ENCODE measurements around the gene DNAJB7. TPM values are rescaled to one million over a fixed set of nuclear protein-coding genes. Genes with fewer than 3 reads are reported as not detected.
"Not testable (repeated sequence)": the region's sequence is repeated elsewhere in the genome, so short reads cannot be mapped to it uniquely, and the experiment has no call there.

The DNAJB7 gene
- total RNA-seq, 1 donor from 2014 or later, result not detected

DNA sequence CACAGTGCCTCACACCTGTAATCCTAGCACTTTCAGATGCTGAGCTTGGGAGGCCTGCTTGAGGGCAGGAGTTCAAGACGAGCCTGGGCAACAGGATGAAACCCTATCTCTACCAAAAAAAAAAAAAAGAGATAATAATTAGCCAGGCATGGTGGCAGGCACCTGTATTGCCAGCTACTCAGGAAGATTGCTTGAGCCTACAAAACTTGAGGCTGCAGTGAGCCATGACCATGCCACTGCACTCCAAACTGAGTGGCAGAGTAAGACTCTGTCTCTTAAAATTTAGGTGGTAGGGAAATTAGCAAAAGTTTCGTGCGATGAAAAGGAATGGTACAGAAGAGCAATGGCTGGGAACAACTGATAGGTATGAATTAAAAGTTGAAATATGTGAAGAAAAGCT, 23.4 kb downstream of the DNAJB7 start:
- no peak for DNase-seq

DNA sequence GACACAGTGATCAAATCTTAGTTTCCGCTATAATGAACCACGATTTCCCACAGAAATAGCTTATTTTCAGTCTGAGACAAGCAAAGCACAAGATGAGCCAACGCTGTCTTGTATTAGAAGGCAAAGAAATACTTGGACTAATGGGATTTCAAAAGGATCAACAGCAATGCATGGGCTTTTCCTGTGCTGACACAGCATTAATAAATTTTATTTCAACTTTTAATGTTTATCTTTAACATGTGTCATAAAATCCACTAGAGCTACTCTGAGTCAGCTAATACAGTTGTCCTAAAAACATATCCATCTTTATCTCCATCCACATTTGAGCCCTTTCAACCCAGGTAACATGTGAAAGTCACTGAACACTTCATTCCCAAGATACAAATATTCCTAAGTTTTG, 27.3 kb downstream of the DNAJB7 start:
- DNase-seq, result no peak

DNA sequence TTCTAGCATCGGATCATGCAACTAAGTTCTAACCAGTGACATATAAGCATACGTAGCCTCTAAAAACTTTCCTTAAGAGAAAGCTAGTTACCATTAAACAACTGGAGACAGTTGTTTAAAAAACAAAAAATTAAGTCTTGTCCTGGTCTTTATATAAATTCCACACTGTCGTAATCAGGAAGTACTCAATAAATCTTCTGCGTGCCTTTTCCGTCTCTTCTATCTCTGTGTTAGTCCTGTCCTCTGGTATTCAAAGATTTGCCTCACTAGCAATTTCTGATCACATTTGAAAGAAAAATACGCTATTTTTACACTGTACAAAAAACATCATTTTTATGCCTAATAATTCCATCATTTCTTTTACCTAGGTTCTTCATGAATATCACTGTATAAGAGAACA, 32.8 kb downstream of the DNAJB7 start:
- no peak for DNase-seq

DNA sequence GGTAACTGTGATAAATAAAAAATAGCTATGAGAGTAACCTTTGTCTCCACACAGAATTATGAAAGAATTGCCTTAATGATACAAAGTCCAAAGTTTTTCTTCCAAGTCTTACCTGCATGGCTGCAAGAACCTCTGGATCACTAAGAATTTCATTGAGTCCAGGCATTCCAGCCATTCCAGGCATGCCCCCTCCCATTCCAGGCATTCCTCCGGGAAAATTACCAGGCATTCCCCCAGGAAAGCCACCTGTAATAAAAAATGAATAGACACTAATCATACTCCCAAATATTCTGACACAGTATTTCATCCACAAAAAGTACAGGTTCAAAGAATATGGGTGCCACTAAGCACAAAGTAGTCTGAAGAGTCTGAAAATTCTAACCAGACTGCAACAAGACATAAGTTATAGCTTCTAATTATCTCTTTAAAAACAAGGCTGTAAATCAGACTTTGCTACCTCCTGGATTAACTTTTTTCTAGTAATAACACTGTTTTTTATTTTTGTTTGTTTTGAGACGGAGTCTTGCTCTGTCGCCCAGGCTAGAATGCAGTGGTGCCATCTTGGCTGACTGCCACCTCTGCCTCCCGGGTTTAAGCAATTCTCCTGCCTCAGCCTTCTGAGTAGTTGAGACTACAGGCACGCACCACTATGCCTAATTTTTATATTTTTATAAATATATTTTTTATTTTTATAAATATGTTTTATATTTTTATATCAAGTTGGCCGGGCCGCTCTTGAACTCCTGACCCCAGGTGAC, 34.8 kb downstream of the DNAJB7 start:
- no peak for DNase-seq

DNA sequence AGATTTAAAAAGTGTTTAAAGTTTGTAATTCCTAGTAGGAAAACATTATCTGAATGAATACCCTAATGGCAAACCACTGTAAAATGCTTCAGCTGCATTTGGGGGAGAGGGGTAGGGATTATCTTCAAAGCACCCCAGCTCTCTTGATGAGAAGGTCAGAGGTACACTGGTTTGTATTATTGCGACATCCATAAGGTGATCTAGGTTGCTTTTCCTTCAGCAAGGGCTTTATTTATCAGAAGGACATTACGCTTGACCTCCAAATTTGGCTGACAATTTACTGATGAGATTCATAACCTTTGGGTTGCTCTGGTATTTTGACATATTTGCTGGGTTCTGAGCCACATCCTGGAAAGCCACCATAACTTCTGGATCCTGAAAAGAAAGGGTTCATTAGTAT, 35.6 kb downstream of the DNAJB7 start:
- not testable (repeated sequence) for DNase-seq

DNA sequence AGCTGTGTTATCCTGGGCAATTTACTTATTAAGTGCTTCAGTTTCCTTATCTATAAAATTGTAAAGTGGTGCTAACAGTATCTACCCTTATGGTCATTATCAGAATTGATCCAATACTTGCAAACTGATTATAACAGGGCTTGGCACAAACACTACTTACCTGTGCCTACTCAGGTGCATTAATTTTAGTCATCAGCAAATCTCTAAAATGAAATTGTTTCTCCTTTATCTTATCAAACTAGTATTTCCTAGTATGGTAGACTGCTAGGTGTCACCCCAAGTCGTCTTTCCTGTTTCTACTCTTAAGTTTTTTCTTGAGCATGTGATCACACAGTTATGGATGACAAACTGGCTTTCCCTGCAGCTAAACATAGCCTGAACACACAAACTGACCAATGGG, 38.5 kb downstream of the DNAJB7 start:
- no peak for DNase-seq

DNA sequence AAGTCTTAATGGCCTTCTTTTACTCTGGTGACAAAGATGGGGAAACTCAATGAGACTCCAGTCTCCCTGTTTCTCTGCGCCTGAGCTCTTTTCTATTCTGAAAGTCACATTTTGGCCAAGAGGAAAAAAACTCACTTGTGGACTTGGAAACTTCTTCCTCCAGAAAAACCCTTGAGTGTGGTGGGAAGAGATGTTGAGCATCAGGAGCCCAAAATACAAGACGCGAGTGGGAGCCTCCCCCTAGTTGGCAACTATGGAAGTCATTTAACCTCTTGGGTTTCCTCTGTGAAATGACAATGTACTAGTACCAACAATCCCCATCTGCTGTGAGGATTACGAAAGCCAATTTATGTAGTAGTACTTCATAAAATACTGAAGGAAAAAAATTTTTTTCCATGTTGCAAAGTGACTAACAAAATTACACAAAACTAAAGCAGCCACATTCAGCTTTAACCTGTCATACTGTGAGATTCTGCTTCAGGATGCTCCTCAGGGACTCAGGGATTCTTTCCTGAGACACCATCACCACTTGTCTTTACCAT, 42.2 kb downstream of the DNAJB7 start:
- DNase-seq, result peak; percentile 41

DNA sequence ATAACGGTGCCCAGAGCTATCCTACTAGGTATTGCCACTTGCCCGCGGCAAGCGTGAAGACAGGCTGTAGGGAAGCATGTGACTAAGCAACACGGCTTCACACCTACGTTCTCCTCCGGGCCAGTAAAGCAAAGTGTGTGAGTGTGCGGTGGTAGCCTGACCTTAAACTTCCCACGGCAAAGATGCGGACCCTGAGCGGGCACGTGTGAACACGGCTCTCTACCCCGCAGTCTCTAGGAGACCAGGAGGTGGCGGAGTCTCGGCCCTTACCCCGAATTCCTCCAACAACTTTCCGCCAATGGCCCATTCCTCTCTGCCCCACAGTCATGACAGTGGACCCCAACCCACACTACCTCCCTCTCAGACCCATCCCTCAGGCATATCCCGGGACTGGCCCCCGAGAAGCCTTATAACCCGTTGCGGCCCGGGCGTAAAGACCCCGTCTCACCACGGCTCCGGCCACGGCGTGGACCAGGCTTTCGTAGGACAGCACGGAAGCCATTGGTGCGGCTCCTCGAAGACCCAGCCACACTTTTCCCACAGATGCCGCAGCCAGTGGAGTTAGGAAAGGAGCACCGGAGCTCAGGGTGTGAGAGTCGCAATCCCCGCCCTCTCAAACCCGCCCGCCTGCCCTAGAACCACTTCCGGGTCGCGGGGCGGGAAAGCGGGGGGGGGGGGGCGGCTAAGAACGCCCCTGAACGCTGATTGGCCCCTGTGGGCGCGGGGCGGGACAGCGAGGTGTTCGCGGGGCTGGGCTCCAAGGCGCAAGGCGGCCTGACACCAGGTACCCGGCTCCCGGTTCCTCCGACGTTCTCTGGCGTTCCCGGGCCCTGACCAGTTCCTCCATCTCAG, 42.9 kb downstream of the DNAJB7 start, which contains the start of gene SLC25A17:
Gene SLC25A17 (minus strand): TSS at position 600 of the 852 bp plus-strand sequence. CDS start 98 bp downstream, at position 502.
- DNase-seq, result peak; percentile 88

DNA sequence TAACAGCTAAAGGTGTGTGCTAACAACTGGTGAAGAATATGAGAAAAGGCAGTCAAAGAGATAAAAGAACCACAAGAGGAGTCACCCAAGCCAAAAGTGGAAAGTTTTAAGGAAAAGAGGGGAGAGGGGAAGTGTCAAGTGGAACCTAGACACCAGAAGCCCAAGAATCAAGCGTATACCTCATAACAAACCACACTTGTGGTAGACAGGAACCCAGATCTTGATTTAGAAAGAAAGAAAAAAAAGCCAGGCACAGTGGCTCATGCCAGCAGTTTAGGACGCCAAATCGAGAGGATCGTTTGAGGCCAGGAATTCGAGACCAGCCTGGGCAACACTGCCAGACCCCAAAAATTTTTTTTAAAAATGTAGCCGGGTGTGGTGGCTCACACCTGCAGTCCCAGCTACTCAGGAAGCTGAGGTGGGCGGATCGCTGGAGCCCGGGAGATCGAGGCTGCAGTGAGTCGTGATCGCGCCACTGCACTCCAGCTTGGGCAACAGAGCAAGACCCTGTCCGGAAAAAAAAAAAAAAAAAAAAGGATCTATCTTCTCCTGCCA, 43.6 kb downstream of the DNAJB7 start:
- peak; percentile 3 for DNase-seq

DNA sequence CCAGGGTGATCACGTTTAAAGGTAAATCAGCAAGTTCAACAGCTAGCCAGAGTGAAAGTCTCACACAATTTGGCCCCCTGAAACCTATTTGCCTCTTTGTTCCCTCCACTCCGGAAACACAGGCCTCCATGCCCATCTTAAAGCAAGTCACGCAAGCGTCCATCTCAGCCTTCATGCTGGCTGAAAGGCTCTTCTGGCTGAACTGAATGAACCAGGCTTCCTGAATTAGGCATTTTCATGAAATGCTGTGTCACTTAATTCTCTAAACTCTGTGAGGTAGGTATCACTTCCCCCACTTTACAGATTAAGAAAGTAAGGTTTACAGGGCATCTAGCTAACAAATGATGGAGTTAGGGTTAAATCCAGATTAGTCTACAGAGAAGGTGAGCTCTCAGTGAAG, 44.2 kb downstream of the DNAJB7 start:
- no peak for DNase-seq

DNA sequence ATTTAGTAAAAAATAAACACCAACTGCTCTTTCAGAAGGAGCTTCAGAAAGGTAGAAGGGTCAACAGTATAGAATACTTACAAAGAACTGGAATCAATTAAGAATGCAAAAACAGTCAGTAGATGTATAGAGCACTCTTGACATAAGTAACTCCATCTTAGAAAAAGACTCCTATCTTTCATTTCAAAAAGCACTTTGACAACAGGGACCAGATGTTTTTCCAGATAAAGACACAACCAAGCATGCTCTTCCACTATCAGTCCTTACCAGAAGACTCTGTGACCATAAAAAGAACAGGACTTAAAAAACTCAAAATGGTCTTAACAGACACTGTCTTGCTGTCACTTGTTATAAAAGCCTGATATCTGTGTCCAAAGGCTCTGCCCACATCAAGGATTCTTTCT, 48.0 kb downstream of the DNAJB7 start:
- no peak for DNase-seq

Other genes with a start within 250 kb of the DNAJB7 start
- gene MRTFA, start 225.4 kb downstream of the DNAJB7 start, total RNA-seq, result 33.1 and 41.4 TPM in 2 replicates
- gene MCHR1, start 182.6 kb downstream of the DNAJB7 start, total RNA-seq, result 0.09 TPM in 1 of 2 replicates, not detected in the other
- 19.2 and 29.0 TPM in 2 replicates for gene SLC25A17, start 42.8 kb downstream of the DNAJB7 start, total RNA-seq
- gene ST13, start 5.5 kb downstream of the DNAJB7 start, total RNA-seq, result 241 and 289 TPM in 2 replicates
- gene XPNPEP3, start 5.0 kb downstream of the DNAJB7 start, total RNA-seq, result 5.3 and 9.6 TPM in 2 replicates
- 49.0 and 85.8 TPM in 2 replicates for gene RBX1, start 89.3 kb upstream of the DNAJB7 start, total RNA-seq
- 42.5 and 66.4 TPM in 2 replicates for gene EP300, start 230.5 kb upstream of the DNAJB7 start, total RNA-seq

Measured in dermis blood vessel endothelial cell (primary cell).